ENCODE measurements around the gene STAU1.

DNA sequence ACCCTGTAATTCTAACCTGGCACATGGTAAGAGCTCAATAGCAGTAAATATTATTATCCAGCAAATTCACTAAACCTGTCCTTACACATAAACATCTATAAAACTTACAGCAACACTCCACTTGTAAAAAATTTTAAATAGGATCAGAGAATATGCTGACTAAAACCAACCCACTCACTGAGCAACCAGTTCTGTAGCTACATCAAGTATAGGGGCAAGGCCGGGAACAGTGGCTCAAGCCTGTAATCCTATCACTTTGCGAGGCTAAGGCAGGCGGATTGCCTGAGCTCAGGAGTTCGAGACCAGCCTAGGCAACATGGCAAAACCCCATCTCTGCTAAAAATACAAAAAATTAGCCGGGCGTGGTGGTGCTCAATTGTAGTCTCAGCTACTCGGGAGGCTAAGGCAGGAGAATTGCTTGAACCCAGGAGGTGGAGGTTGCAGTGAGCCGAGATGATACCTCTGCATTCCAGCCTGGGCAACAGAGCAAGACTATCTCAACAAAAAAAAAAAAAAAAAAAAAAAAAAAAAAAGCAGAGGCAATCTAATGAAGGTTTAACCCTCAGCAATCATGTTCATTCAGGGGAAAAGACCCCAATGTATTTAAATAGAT lies 6.8 kb downstream of the STAU1 start:
- no peak for TF ChIP-seq EZH2 (IDR thresholded peaks at IDR 0.05; ENCODE audit: insufficient read depth, poor library complexity, severe bottlenecking)
- TF ChIP-seq EZH2phosphoT487 (IDR thresholded peaks at IDR 0.05; ENCODE audit: insufficient read depth, low read depth), result no peak

Data from GM23248 (cell line).